H1 (cell line): ENCODE measurements around the gene FMNL2. TPM values are rescaled to one million over a fixed set of nuclear protein-coding genes. Genes with fewer than 3 reads are reported as not detected.

Experiments used
- CTCF ChIA-PET: fragments of 300-600 bp; sonication (Branson Sonifier 250); formaldehyde crosslinking; loops from one replicate; lab custom pipeline; 2021; ENCODE audit not compliant: partially characterized antibody; lab: Charles Lee
- POLR2A ChIA-PET: fragments of 300-600 bp; sonication (Branson Sonifier 250); formaldehyde crosslinking; loops from one replicate; lab custom pipeline; 2021; ENCODE audit warnings: inconsistent platforms; ENCODE audit not compliant: partially characterized antibody; lab: Charles Lee
- DNase-seq, 2 experiments: peaks; one replicate each; pipeline versions ENCODE4 v3.0.0 to v3.0.0-alpha.2; 2010 to 2022; ENCODE audit warnings: low spot score in 2 of 2, low read depth in 1 of 2, mixed read lengths in 1 of 2
- FAIRE-seq: peaks from 2 replicates; lab custom pipeline; 2011; peaks lifted over from hg19 to GRCh38; lab: Jason Lieb, UNC
- H2AFZ ChIP-seq: 2 replicates; pipeline ENCODE4 v1.8.1; 2012; ENCODE audit warnings: low read length, inconsistent platforms
- H2AK5ac ChIP-seq: 2 replicates; pipeline ENCODE4 v1.6.1; 2013; ENCODE audit warnings: low read depth, low read length
- H2BK120ac ChIP-seq: replicated peaks from 2 replicates; pipeline ENCODE3; 2013; ENCODE audit warnings: low read depth, low read length, inconsistent platforms
- H2BK12ac ChIP-seq: 2 replicates; pipeline ENCODE4 v1.6.1; 2013; ENCODE audit warnings: low read depth, low read length
- H2BK15ac ChIP-seq: 2 replicates; pipeline ENCODE4 v1.6.1; 2013; ENCODE audit warnings: low read length
- H2BK20ac ChIP-seq: 2 replicates; pipeline ENCODE4 v1.6.1; 2013; ENCODE audit warnings: low read length
- H2BK5ac ChIP-seq: 2 replicates; pipeline ENCODE4 v1.6.1; 2013; ENCODE audit warnings: low read depth, low read length
- H3K14ac ChIP-seq: 2 replicates; pipeline ENCODE4 v1.6.1; 2013; ENCODE audit warnings: inconsistent platforms; ENCODE audit not compliant: insufficient read length
- H3K18ac ChIP-seq: 2 replicates; pipeline ENCODE4 v1.6.1; 2013; ENCODE audit warnings: low read length; ENCODE audit errors: extremely low read depth
- H3K23ac ChIP-seq: 2 replicates; pipeline ENCODE4 v1.6.1; 2013; ENCODE audit warnings: inconsistent platforms; ENCODE audit not compliant: insufficient read length
- H3K23me2 ChIP-seq: 2 replicates; pipeline ENCODE4 v1.6.1; 2013; ENCODE audit warnings: low read depth, low read length
- H3K27ac ChIP-seq: 2 replicates; pipeline ENCODE4 v1.6.1; 2011; ENCODE audit warnings: low read depth, low read length, inconsistent platforms
- H3K27me3 ChIP-seq, 4 experiments: replicated peaks in 1 of 4; 1 replicate in 1 of 4; 2 replicates in 3 of 4; pipeline versions ENCODE4 v1.6.1 to v1.8.1; 2011 to 2013; ENCODE audit warnings: low read length in 3 of 4, mild to moderate bottlenecking in 3 of 4, inconsistent platforms in 2 of 4, mixed read lengths in 2 of 4, moderate library complexity in 1 of 4; ENCODE audit not compliant: control insufficient read depth in 3 of 4, insufficient read depth in 3 of 4; ENCODE audit errors: extremely low read depth in 1 of 4
- H3K36me3 ChIP-seq, 4 experiments: 2 replicates each; pipeline versions ENCODE4 v1.6.1 to v1.8.1; 2011 to 2013; ENCODE audit warnings: mild to moderate bottlenecking in 4 of 4, low read length in 3 of 4, moderate library complexity in 2 of 4, control low read depth in 1 of 4, inconsistent platforms in 1 of 4; ENCODE audit not compliant: insufficient read depth in 4 of 4, control insufficient read depth in 2 of 4
- H3K4ac ChIP-seq: replicated peaks from 2 replicates; pipeline ENCODE3; 2013; ENCODE audit warnings: low read length, low read depth, mixed read lengths, inconsistent platforms; ENCODE audit not compliant: insufficient read length
- H3K4me1 ChIP-seq, 4 experiments: replicated peaks in 1 of 4; 1 replicate in 1 of 4; 2 replicates in 3 of 4; pipeline versions ENCODE4 v1.6.1 to v1.8.1; 2011 to 2013; ENCODE audit warnings: low read length in 3 of 4, inconsistent platforms in 2 of 4, mixed read lengths in 1 of 4; ENCODE audit not compliant: insufficient read depth in 4 of 4, control insufficient read depth in 3 of 4
- H3K4me2 ChIP-seq, 2 experiments: 2 replicates each; pipeline versions ENCODE4 v1.6.1 to v1.8.1; 2011 to 2013; ENCODE audit warnings: low read depth in 2 of 2, low read length in 2 of 2, control low read depth in 1 of 2, inconsistent platforms in 1 of 2, mild to moderate bottlenecking in 1 of 2; ENCODE audit not compliant: insufficient read depth in 1 of 2
- H3K4me3 ChIP-seq, 4 experiments: fragments of 200-600, 300-600 bp in 1 of 4; sonication (generic), shearing (Covaris generic), sonication (Bioruptor Twin) in 1 of 4; 2 replicates each; pipeline versions ENCODE4 v1.5.1 to v1.8.1; 2011 to 2016; ENCODE audit warnings: low read length in 4 of 4, low read depth in 3 of 4, control low read depth in 2 of 4, inconsistent platforms in 2 of 4, mild to moderate bottlenecking in 2 of 4, mixed read lengths in 1 of 4, moderate library complexity in 1 of 4; ENCODE audit not compliant: insufficient read depth in 2 of 4; ENCODE audit errors: extremely low read depth in 1 of 4
- H3K56ac ChIP-seq: replicated peaks from 2 replicates; pipeline ENCODE3; 2013; ENCODE audit warnings: low read depth, mild to moderate bottlenecking, mixed read lengths, low read length, inconsistent platforms; ENCODE audit not compliant: insufficient read length
- H3K79me1 ChIP-seq: 2 replicates; pipeline ENCODE4 v1.6.1; 2013; ENCODE audit warnings: low read depth, low read length, control low read depth
- H3K79me2 ChIP-seq, 2 experiments: 2 replicates each; pipeline versions ENCODE4 v1.6.1 to v1.8.1; 2012 to 2013; ENCODE audit warnings: low read length in 2 of 2, mild to moderate bottlenecking in 2 of 2, inconsistent platforms in 1 of 2; ENCODE audit not compliant: insufficient read depth in 2 of 2, control insufficient read depth in 1 of 2
- H3K9ac ChIP-seq, 4 experiments: replicated peaks in 1 of 4; 1 replicate in 1 of 4; 2 replicates in 3 of 4; pipeline versions ENCODE4 v1.6.1 to v1.8.1; 2011 to 2013; ENCODE audit warnings: low read depth in 3 of 4, low read length in 3 of 4, control low read depth in 2 of 4, mild to moderate bottlenecking in 2 of 4, moderate library complexity in 2 of 4, inconsistent platforms in 1 of 4; ENCODE audit errors: extremely low read depth in 1 of 4
- H3K9me3 ChIP-seq, 2 experiments: 2 replicates each; pipeline versions ENCODE4 v1.6.1 to v1.8.1; 2012 to 2013; ENCODE audit warnings: mild to moderate bottlenecking in 2 of 2, moderate library complexity in 2 of 2, control low read depth in 1 of 2, inconsistent platforms in 1 of 2, low read depth in 1 of 2, low read length in 1 of 2, mixed read lengths in 1 of 2; ENCODE audit not compliant: insufficient read depth in 2 of 2
- H4K20me1 ChIP-seq, 2 experiments: replicated peaks in 1 of 2; 2 replicates each; pipeline versions ENCODE3 to v1.8.1; 2011 to 2013; ENCODE audit warnings: inconsistent platforms in 2 of 2, low read length in 2 of 2, mild to moderate bottlenecking in 1 of 2; ENCODE audit not compliant: insufficient read depth in 2 of 2, control insufficient read depth in 1 of 2
- H4K5ac ChIP-seq: 2 replicates; pipeline ENCODE4 v1.6.1; 2013; ENCODE audit warnings: low read length, low read depth, mixed read lengths, inconsistent platforms; ENCODE audit not compliant: insufficient read length
- H4K8ac ChIP-seq: 2 replicates; pipeline ENCODE4 v1.8.0; 2013; ENCODE audit warnings: mild to moderate bottlenecking, moderate library complexity, low read length, inconsistent platforms; ENCODE audit not compliant: insufficient read depth; ENCODE audit errors: extremely low read depth
- H4K91ac ChIP-seq: replicated peaks from 2 replicates; pipeline ENCODE3; 2013; ENCODE audit warnings: low read length, mixed read lengths, inconsistent platforms; ENCODE audit not compliant: insufficient read length
- TAF1 ChIP-seq: IDR thresholded peaks from 2 replicates; pipeline ENCODE4 v1.6.1; 2011; ENCODE audit warnings: mild to moderate bottlenecking, low read depth, low read length
- WGBS, 2 experiments: shearing (Covaris generic) in 1 of 2; methylation state at CpG; one replicate each; pipeline versions ENCODE4 v1.1.6 to v1.1.7; 2013 to 2015; ENCODE audit warnings: low lambda C conversion rate in 2 of 2, mixed read lengths in 2 of 2, inconsistent platforms in 1 of 2, low coverage in 1 of 2, missing lambda C conversion rate in 1 of 2; ENCODE audit not compliant: insufficient replicate concordance in 2 of 2, insufficient coverage in 1 of 2, insufficient read length in 1 of 2; ENCODE audit errors: extremely low coverage in 1 of 2, missing lambda C conversion rate in 1 of 2; 5-methylcytosine and 5-hydroxymethylcytosine counted together
- polyA plus RNA-seq, 7 experiments: library from polyadenylated mRNA; depleted of rRNA in 3 of 7; stranded (reverse) in 5 of 7; unstranded in 2 of 7; fragments of >200 nt in 5 of 7; fragments of 200-250 nt in 2 of 7; gene quantifications; 1 replicate in 5 of 7; 2 replicates in 1 of 7; 4 replicates in 1 of 7; pipeline versions ENCODE4 v1.2.1 to v1.2.3, GENCODE V29; 2011 to 2013; ENCODE audit warnings: missing spikeins in 2 of 7, mixed read lengths in 2 of 7
- total RNA-seq: library from RNA; stranded (reverse); fragmentation: NEBNext Ultra II Directional; extraction: Animal tissue kit (Norgen Biotek cat#: 25700); gene quantifications from 2 replicates; pipeline ENCODE4 v1.2.1, GENCODE V29; 2021

Gene FMNL2
- total and polyA plus RNA-seq, 2 of the 8 experiments (the other 6 are each of a cell fraction or from before 2014, with no cell fraction given) = 15.5 to 45.1 TPM

DNA sequence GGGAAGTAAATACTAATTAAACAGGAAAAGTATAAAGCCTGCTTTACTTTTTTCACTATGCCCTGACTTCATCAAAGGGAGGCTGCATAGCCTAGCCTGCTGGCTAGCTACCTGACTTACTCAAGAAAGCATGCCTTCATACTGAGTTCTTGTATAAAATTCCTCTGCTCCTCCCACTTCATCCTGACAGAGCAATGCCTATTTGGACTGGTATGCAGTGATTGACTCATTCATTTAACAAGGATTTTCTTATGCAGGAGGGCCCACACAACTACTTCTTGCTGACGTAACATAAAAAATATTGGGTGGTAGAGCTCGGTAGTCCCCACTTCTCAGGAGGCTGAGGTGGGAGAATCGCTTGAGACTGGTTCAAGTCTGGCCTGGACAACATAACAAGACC, 311.8 kb downstream of the FMNL2 start:
- Histone ChIP-seq H2BK15ac (no peak overlapping the region), H4K20me1 (peaks cover 0 to 3% of the 10 kb centered on the region in 2 experiments), H3K27me3 (no peaks in the 10 kb centered on the region), H2BK120ac (no peak overlapping the region), H3K79me1 (no peaks in the 10 kb centered on the region), H3K9me3 (no peaks in the 10 kb centered on the region), H2AFZ (no peak overlapping the region), H3K14ac (no peak overlapping the region), H3K23ac (no peak overlapping the region), H4K8ac (no peak overlapping the region), H2BK20ac (no peak overlapping the region), H3K4ac (no peak overlapping the region), H3K23me2 (no peaks in the 10 kb centered on the region), H2AK5ac (no peak overlapping the region), H3K4me2 (no peak overlapping the region), H4K91ac (no peak overlapping the region), H3K27ac (no peak overlapping the region), H3K4me1 (peaks cover 0 to 4% (median 1%) of the 10 kb centered on the region in 4 experiments; a peak in 1 of 7 replicates), H2BK5ac (no peak overlapping the region), H3K4me3 (no peak overlapping the region), H2BK12ac (no peak overlapping the region), H3K56ac (no peak overlapping the region), H4K5ac (no peak overlapping the region), H3K36me3 (peaks cover 2 to 37% (median 10%) of the 10 kb centered on the region in 4 experiments; a peak in 6 of 8 replicates), H3K9ac (no peak overlapping the region), H3K18ac (no peak overlapping the region), H3K79me2 (no peaks in the 10 kb centered on the region)
- ChIA-PET CTCF (interaction anchor here (0.6 to 6.8 kb wide), 5 partner anchors 8 to 470 kb away, joined by 3 to 44 read pairs (median 5); partner anchors contain the start of gene STAM2), POLR2A (interaction anchor here (0.9 to 2.8 kb wide), 3 partner anchors 8 to 311 kb away, joined by 3 to 7 read pairs (median 4); partner anchors contain the start of gene PRPF40A)
- no peak for DNase-seq
- WGBS, 2 experiments = 85% methylated on average over 3 of the region's 3 CpGs; no CpG with 5 or more reads in 1 of the 2 experiments
- no peak for TF ChIP-seq TAF1
- FAIRE-seq = no peak
